Measurements from ENCODE around the gene MGME1. TPM values are rescaled to one million over a fixed set of nuclear protein-coding genes. Genes with fewer than 3 reads are reported as not detected.
"Not testable (repeated sequence)": the region's sequence is repeated elsewhere in the genome, so short reads cannot be mapped to it uniquely, and the experiment has no call there.

MGME1 gene
- polyA plus RNA-seq, 4 donors = 37.9 to 42.3 (median 40.8) TPM

DNA sequence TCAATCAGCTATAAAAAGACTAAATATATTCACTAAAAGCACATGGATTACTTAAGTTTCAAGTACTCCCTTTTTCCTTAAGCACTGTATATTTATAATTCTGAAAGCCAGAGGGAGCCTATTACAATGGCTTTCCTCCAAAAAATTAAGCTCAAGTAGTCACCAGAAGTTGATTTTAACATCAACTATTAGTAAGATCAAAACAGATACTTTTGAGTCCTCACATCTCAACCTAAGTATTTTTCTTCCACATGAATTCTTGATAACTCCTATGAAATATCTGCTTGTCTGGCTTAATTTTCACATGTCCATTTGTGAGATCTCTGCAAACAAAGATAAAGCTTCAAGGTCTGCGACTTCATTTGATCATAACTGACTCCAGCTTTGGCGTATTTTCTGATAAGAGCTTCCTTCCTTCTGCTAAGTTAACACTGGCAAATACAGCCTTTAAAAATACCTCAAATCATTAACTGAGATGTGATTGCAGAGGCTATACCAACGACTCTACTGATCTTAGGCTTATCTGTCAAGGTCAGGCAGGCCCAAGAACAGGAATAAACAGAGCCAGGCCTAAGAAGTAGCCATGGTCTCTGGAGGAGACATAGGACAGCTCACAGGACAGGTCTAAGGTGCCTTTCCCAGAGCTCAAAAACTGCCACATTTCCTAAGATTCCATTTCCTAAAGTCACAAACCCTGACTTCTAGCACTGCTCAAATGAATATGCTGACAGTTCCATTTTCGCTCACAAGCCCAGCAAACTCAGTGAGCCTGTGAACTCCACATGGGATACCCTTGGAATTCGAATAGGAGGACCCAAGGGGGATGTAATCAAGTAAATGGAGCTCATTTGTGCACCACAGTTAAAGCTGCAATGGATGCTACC is 10.2 kb upstream of the MGME1 start:
- DNase-seq (ENCODE audit: low read depth in 4 of 4, low spot score in 2 of 4) = no peak

DNA sequence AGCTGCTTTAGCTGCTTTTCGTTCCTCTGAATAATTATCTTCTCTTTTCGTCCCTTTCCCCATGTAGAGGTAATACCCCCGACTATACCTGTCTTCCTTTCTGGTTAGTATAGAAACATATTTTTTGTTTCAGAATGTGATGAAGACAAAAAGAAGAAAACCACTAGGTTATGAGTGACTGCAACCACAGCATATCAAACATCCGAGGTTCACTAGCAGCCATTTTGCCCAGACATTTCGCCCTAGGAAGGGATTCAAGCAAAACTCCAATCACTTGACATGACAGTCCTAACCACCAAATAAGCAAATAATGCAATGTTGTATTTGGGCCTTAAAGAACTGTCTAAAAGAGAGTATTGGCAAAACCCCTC is 9.6 kb upstream of the MGME1 start:
- DNase-seq (ENCODE audit: low read depth in 4 of 4, low spot score in 2 of 4) = no peak

DNA sequence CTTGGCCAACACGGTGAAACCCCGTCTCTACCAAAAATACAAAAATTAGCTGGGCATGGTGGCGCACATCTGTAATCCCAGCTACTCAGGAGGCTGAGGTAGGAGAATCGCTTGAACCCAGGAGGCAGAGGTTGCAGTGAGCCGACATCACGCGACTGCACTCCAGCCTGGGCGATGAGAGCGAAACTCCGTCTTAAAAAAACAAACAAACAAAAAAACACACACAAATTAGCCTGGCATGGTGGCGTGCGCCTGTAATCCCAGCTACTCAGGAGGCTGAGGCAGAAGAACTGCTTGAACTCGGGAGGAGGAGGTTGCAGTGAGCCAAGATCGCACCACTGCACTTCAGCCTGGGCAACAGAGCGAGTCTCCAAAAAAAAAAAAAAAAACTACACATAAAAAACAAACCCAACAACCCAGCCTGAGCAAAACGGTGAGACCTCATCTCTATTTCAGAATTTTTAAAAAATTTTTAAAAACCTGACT is 8.4 kb upstream of the MGME1 start:
- DNase-seq (ENCODE audit: low read depth in 4 of 4, low spot score in 2 of 4) = not testable (repeated sequence)

DNA sequence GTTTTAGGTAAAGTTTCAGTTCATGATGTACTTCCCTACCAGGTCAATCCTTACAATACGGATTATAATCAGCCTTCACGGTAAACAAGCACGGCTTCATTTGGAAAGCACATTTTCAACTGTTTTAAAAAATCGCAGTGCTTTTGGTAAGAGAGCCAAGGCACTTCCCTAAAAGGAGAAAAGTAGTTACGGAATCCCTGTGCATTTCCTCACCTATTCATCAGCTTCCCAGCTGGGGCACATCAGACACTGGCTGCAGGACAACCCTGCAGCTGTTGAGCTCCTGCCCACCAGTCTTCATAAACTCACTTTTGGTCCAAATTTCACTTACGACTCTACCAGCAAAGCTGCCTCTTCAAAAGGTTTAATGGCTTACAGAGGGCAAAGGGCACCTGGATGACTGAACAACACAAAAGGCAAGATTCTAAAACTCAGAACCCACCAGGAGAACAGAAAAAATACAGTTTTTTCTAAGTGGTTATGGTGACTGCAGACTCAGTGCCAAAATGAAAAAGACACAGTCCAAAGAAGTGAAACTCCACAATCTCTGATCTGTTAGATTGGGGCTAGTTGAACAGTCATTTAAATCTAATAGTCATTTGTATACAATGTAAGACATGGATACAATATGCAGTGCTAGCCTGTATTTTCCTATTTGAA is 7.8 kb upstream of the MGME1 start:
- DNase-seq (ENCODE audit: low read depth in 4 of 4, low spot score in 2 of 4) = no peak

DNA sequence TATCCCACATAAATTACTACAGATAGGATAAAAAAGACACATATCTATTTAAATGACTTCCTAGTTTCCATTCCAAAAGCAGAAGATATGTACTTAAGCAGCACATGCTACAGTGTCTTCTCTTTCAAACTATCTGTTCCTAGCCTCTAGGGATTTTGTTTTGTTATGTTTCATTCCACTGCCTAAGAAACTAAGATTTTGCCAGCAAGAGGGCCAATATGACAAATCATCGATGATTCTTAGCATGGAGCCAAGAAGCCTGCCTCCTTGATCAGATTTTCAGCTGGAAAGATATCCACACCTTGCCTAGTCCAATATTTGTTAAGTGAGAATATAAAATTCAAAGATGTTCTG is 7.3 kb upstream of the MGME1 start:
- no peak for DNase-seq (ENCODE audit: low read depth in 4 of 4, low spot score in 2 of 4)

DNA sequence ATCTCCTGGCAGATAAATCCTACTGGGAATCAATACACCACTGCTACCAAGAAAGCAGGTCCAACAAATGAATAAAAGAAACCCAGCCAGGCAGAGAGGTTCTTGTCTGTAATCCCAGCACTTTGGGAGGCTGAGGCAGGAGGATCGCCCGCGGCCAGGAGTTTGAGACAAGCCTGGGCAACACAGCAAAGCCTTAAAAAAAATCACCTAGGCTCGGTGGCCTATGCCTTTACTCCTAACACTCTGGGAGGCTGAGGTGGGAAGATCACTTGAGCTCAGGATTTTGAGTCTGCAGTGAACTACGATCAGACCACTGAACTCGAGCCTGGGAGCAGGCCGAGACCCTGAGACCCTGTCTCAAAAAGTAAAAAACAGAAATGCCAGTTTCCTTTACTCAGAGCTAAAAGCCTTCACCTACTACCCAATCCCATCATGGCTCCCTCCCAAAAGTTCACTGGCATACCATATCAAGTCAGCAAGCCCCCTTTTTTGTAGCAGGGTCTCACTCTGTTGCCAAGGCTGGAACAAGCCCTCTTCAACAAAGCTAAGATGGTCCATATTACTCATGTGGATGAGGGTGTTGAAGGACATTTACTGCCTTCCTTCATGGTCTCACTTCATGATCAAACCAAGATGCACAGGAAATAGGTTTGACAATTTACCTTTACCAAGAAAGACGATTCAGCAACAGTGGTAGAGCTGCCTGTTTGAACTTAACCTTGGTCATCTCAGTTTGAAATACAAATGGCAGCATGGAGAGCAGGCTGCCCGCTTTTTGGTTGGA is 5.5 kb upstream of the MGME1 start:
- no peak for DNase-seq (ENCODE audit: low read depth in 4 of 4, low spot score in 2 of 4)

DNA sequence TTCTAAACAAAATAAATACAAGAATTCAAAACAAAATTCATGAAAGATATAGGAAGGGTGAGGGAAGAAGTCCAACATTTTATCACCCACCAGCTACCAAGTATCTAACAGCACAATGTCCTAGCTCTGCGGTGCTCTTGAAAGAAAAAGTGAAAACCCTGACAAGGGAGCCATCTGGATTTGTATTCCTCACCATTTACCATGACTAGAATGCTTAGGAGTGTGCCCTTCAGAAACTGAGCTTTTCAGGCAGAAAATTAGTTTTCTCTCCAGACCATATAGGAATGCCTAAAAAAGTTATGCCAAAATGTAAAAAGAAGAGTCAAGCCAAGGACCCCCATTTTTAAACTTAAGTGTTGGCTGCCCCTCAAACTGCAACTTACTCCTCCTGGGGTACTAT is 4.7 kb upstream of the MGME1 start:
- DNase-seq (ENCODE audit: low read depth in 4 of 4, low spot score in 2 of 4) = no peak

DNA sequence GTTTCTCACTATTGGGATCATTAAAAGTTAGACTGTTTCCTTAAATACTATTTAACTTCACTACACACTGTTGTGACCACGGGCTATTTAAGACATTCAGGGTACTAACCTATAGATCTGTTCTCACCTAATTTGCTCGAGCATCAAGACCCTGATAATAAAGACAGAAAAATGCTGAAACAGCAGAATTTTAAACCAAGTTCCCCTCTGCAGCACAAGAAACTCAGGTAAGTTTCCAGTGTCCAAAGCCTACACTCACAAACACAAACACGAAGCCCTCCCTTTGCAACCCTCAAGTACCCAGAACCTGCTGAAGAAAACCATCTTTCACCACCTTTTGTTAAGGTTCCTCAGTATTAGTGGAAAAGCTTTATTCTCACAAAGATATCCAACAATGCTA is 4.2 kb upstream of the MGME1 start:
- no peak for DNase-seq (ENCODE audit: low read depth in 4 of 4, low spot score in 2 of 4)

DNA sequence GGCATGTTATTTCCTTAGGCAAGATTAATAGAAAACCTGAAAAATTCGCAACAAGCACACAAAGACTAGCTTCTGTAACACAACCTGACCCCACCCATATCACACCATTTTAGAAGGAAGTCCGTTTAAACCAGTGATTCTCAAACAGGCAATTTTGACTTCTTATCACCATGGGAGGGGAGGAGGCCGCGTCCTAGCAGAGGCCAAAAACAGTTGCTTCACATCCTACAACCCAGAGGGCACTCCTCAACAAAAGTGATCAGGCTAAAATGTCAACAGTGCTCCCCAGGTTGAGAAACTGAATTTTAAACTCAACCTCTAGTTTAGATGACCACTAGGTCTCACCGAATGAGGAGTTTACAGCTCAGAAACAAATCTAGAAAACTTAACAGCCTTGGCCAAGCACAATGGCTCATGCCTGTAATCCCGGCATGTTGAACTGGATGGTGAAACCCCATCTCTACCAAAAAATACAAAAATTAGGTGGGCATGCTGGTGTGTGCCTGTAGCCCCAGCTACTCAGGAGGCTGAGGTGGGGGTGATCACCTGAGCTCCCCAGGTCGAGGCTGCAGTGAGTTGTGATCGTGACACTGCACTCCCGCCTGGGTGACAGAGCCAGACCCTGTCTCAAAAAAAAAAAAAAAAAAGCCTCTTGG is 3.6 kb upstream of the MGME1 start:
- no peak for DNase-seq (ENCODE audit: low read depth in 4 of 4, low spot score in 2 of 4)

DNA sequence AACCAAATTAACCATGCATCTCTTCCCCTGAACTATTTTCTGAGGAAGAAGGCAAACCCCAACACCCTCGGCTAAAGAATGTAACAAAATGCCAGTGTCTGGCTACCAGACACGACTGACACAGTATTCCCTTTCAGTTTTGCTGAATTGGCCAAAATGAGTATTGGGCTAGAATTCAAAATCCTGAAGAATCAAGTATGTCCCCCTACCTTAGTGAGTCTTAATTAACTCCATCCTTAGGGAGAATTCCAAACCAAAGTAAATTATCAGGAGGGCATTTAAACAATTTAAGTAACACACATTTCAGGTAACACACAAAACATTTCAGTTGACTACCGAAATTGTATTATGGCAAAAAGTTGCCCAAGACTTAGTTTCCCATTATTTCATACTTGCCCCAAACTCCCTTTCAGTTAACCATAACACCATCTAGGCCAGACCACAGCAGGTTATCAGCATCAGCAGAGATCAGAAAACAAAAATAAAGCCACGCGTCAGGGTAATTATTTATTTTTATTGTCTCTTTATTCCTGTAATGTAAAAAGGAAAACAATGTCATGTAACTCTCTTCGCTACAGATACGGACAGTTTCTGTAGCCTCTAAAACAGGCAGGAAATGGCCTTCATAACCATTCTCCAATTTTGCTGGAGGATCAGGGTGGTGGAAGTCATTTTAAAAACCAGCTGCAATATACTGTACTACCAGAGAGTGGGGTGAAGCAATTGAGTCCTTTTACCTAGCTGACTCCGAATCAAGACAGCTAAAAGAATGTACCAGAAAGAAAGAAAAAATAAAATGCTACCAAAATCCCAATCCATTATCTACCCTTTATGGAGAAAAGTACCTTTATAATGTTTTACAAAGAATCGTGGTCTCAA is 2.1 kb upstream of the MGME1 start:
- no peak for DNase-seq (ENCODE audit: low read depth in 4 of 4, low spot score in 2 of 4)

DNA sequence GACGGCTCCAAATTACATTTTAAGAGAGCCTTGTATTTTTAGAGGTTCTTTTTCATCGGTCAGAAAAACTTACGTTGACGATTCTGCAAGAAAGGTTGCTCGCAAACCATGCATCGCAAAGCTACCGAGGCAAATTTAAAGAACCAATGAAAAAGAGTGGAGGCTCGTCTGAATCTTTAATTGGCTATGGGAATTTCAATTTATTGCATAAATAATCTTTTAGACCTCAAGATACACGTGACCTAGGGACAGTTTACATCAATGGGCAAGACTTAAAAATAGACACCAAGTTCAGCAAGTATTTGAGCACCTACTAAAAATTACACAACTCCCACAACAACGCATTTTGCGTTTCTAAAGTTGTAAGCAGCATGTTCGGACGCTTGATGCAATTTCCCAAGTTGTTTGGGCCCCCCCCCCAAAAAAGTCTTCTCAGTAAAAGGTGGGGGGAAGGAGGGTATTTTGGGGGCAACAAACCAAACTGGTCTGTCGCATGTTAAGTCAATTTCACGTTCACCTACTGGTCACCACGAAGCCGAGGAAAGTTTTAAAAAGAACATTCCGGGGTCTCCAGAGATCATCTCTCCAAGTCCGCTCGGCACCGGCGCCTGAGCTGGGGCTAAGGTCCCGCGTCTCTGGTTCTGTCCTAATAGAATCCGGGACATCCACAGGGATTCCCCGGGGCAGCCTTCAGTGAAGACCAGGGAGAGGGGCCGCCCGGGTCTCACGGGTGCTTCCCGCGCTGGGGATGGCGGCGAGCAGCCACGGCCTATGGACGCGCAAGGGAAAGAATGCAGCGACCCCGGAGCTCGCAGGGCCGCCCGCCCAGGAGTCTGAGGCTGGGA is 1.1 kb upstream of the MGME1 start:
- no peak for DNase-seq (ENCODE audit: low read depth in 4 of 4, low spot score in 2 of 4)

DNA sequence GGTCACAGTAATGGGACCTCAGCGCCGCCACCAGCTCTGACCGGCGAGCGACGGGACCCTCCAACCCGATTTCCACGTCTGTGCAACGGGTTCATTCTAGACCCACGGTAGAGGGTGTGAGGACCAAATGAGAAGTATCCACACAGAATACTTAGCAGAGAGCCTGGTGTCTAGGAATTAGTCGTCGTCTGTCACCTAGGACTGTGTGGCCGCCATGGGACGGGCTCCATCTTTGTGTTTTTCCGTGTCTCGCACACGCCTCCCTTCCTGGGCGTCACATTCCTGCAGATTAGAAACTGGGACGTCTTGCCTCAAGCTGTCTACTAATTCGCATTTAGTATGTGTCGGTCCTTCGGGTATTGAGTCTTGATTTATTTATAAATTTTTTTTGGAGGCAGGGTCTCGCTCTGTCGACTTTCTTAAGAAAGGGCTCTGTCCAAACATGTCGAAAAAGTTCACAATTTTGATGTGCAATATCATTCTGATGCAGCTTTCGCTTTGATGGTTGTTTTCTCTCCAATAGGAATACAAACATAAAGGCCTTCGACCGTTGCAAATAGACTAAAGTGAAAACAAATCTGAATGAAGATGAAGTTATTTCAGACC is 563 bp downstream of the MGME1 start:
- no peak for DNase-seq (ENCODE audit: low read depth in 4 of 4, low spot score in 2 of 4)

DNA sequence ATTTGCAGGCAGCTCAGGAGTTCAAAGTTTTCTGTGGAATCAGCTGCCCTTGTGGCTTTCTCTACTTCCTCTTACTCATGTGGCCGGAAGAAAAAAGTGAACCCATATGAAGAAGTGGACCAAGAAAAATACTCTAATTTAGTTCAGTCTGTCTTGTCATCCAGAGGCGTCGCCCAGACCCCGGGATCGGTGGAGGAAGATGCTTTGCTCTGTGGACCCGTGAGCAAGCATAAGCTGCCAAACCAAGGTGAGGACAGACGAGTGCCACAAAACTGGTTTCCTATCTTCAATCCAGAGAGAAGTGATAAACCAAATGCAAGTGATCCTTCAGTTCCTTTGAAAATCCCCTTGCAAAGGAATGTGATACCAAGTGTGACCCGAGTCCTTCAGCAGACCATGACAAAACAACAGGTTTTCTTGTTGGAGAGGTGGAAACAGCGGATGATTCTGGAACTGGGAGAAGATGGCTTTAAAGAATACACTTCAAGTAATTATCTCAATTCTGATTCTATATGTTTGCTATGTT is 1.1 kb downstream of the MGME1 start:
- no peak for DNase-seq (ENCODE audit: low read depth in 4 of 4, low spot score in 2 of 4)

DNA sequence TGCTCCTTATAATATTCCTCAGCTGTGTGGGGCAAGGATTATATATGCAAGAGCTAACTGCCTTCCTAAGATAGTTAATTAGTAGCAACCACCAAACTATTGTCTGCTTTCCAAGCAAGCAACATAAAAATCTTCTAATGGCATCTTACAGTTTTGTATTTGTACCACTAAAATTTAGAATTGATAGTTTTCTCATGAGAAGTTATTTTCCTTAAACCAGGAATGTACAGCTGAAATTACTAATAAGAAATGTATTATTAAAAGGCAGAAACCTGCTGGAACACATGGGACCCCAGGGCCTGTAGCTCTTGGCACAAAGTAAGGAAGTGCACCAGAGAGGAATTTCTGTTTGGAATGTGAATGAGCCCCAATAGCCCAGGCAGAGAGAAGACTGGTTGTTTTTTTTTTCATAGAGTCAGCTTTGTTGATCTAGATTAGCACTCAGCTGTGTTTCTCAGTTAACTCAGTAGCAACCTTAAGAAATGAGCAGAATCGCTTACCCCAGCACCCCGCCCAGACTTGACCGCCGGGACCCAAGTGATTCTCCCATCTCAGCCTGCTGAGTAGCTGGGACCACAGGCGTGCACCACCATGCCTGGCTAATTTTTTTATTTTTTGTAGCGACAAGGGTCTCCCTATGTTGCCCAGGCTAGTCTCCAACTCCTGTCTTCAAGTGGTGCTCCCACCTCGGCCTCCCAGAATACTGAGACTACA is 2.6 kb downstream of the MGME1 start:
- no peak for DNase-seq (ENCODE audit: low read depth in 4 of 4, low spot score in 2 of 4)

DNA sequence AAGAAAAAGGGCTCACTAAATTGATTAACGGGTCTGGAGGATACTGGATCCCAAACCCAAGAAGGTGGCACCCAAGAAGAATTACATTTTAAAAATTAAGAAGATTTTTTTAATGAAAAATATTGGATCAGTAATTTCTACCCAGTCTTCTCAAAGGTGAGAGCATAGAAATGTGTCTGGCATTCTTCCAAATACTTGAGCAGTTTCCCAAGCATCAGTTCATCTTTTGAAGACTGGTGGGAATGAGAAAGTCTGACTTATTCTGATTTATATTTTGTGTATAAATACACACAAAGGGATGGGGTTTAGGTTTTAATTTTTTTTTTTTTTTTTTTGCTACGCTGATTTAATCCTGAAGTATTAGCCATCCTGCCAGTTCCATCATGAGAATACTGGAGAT is 3.3 kb downstream of the MGME1 start:
- no peak for DNase-seq (ENCODE audit: low read depth in 4 of 4, low spot score in 2 of 4)

DNA sequence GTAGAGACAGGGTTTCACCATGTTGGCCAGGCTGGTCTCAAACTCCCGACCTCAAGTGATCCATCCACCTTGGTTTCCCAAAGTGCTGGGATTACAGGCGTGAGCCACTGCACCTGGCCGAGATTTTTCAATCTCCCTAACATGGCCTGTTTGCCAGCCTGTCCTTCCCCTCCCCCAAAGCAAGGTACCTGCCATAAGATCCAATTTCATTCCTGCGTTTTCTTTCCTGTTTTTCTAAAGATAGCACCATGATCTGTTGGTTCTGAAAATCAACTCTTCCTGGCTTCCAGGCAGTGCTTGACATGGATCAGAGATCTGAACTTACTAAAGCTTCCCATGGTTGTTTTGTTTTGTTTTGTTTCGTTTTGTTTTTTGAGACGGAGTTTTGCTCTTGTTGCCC is 7.5 kb downstream of the MGME1 start:
- DNase-seq (ENCODE audit: low read depth in 4 of 4, low spot score in 2 of 4) = no peak

DNA sequence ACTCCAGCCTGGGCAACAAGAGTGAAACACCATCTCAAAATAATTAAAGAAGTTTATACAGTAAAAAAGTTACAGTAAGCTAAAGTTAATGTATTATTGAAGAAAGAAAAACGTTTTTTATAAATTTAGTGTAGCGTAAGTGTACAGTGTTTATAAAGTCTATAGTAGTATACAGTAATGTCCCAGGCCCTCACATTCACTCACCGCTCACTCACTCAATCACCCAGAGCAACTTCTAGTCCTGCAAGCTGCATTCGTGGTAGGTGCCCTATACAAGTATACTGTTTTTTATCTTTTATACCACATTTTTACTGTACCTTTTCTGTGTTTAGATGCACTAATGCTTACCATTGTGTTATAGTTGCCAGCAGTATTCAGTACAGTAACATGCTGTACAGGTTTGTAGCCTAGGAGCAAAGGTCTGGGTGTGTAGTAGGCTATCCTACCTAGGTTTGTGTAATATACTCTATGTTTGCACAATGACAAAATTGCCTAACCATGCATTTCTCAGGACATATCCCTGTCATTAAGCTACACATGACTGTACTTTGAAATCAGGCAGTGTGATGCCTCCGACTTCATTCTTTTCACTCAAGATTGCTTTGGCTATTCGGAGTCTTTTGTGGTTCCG is 16.7 kb downstream of the MGME1 start:
- DNase-seq (ENCODE audit: low read depth in 4 of 4, low spot score in 2 of 4) = no peak
